OCI-LY1 (cell line): Measurements from ENCODE around the gene GBF1.

ENCODE experiments used
- H2AFZ ChIP-seq: fragments of 200-600 bp; sonication (generic), shearing (Covaris generic); 2 replicates; pipeline ENCODE4 v1.6.0; 2014; ENCODE audit warnings: antibody characterized with exemption, mild to moderate bottlenecking, low read length
- H3F3A ChIP-seq: fragments of 200-600 bp; sonication (generic), shearing (Covaris generic); 2 replicates; pipeline ENCODE4 v1.6.0; 2014; ENCODE audit warnings: mild to moderate bottlenecking, antibody characterized with exemption, low read length, moderate library complexity; ENCODE audit not compliant: insufficient read depth
- H3K27ac ChIP-seq: fragments of 200-600 bp; sonication (generic); 2 replicates; pipeline ENCODE4 v1.5.1; 2014; ENCODE audit warnings: low read length, mixed run types, mild to moderate bottlenecking, low read depth; ENCODE audit not compliant: poor library complexity, severe bottlenecking
- H3K27me3 ChIP-seq: fragments of 200-600 bp; sonication (generic); 2 replicates; pipeline ENCODE4 v1.6.0; 2014; ENCODE audit warnings: antibody characterized with exemption, mild to moderate bottlenecking, low read length, moderate library complexity; ENCODE audit not compliant: insufficient read depth
- H3K36me3 ChIP-seq: fragments of 200-600 bp; sonication (generic); 2 replicates; pipeline ENCODE4 v1.6.1; 2014; ENCODE audit warnings: mild to moderate bottlenecking, antibody characterized with exemption, low read length, moderate library complexity, mixed read lengths; ENCODE audit not compliant: insufficient read depth
- H3K4me1 ChIP-seq: fragments of 200-600 bp; sonication (generic); 2 replicates; pipeline ENCODE4 v1.5.1; 2014; ENCODE audit warnings: mild to moderate bottlenecking, low read length, moderate library complexity; ENCODE audit not compliant: insufficient read depth, severe bottlenecking
- H3K4me2 ChIP-seq: fragments of 200-600 bp; sonication (generic), shearing (Covaris generic); 2 replicates; pipeline ENCODE4 v1.6.1; 2014; ENCODE audit warnings: low read length
- H3K4me3 ChIP-seq: fragments of 200-600 bp; sonication (generic); 2 replicates; pipeline ENCODE4 v1.5.1; 2014; ENCODE audit warnings: low read length, low read depth, mild to moderate bottlenecking, mixed read lengths; ENCODE audit not compliant: poor library complexity, severe bottlenecking
- H3K79me2 ChIP-seq: fragments of 200-600 bp; shearing (Covaris generic); 2 replicates; pipeline ENCODE4 v1.6.1; 2016; ENCODE audit warnings: mixed run types, low read length, mixed read lengths; ENCODE audit not compliant: insufficient read depth
- H3K9ac ChIP-seq: fragments of 200-600 bp; sonication (generic), shearing (Covaris generic); 2 replicates; pipeline ENCODE4 v1.6.1; 2014; ENCODE audit warnings: mild to moderate bottlenecking, low read length, mixed read lengths
- H3K9me2 ChIP-seq: fragments of 200-600 bp; sonication (generic), shearing (Covaris generic); 2 replicates; pipeline ENCODE4 v1.6.1; 2014; ENCODE audit warnings: low read depth, mild to moderate bottlenecking, low read length, mixed read lengths
- H3K9me3 ChIP-seq: fragments of 200-600 bp; shearing (Covaris generic); 2 replicates; pipeline ENCODE4 v1.6.1; 2014; ENCODE audit warnings: low read length, mixed read lengths
- H4K20me1 ChIP-seq: fragments of 200-600 bp; sonication (generic), shearing (Covaris generic); 2 replicates; pipeline ENCODE4 v1.6.0; 2016; ENCODE audit warnings: mild to moderate bottlenecking, low read length; ENCODE audit not compliant: insufficient read depth
- CTCF ChIP-seq: fragments of 200-600 bp; sonication (generic), shearing (Covaris generic); IDR thresholded peaks from 2 replicates; pipeline ENCODE4 v1.5.1; 2017; ENCODE audit warnings: mild to moderate bottlenecking, antibody characterized with exemption, low read length, moderate library complexity, mixed read lengths
- EZH2 ChIP-seq: fragments of 200-600 bp; sonication (generic), shearing (Covaris generic); IDR thresholded peaks from 2 replicates; pipeline ENCODE4 v1.8.0; 2017; ENCODE audit warnings: borderline replicate concordance, mixed run types, mild to moderate bottlenecking, antibody characterized with exemption, low read length, moderate library complexity, mixed read lengths

The GBF1 gene

GRCh38 chr10:102237711-102238252, 7.5 kb upstream of the GBF1 start:
- Histone ChIP-seq H3K36me3 (no peaks in the 10 kb centered on the region), H3K4me3 (no peak overlapping the region), H3K9me3 (no peaks in the 10 kb centered on the region), H2AFZ (no peak overlapping the region), H3K27me3 (no peaks in the 10 kb centered on the region), H4K20me1 (no peaks in the 10 kb centered on the region), H3K27ac (no peak overlapping the region), H3K79me2 (no peaks in the 10 kb centered on the region), H3K4me1 (no peaks in the 10 kb centered on the region), H3K9me2 (no peaks in the 10 kb centered on the region), H3K9ac (no peak overlapping the region), H3K4me2 (no peak overlapping the region), H3F3A (no peaks in the 10 kb centered on the region)
- TF ChIP-seq CTCF (no peak), EZH2 (no peak)

GRCh38 chr10:102240467-102241031, 4.8 kb upstream of the GBF1 start:
- TF ChIP-seq CTCF (no peak), EZH2 (no peak)
- H3K4me3 ChIP-seq = no peak overlapping the region
- no peak overlapping the region for H3K4me2 ChIP-seq
- H3K27ac ChIP-seq = no peak overlapping the region
- no peaks in the 10 kb centered on the region for H3F3A ChIP-seq
- H3K79me2 ChIP-seq = no peaks in the 10 kb centered on the region
- peaks cover 7% of the 10 kb centered on the region for H3K4me1 ChIP-seq
- no peaks in the 10 kb centered on the region for H4K20me1 ChIP-seq
- H3K9ac ChIP-seq = no peak overlapping the region
- H3K9me2 ChIP-seq = no peaks in the 10 kb centered on the region
- no peaks in the 10 kb centered on the region for H3K27me3 ChIP-seq
- H3K9me3 ChIP-seq = no peaks in the 10 kb centered on the region
- H2AFZ ChIP-seq = no peak overlapping the region
- H3K36me3 ChIP-seq = no peaks in the 10 kb centered on the region

GRCh38 chr10:102241032-102241443, 4.3 kb upstream of the GBF1 start:
- no peaks in the 10 kb centered on the region for H3K9me3 ChIP-seq
- no peak overlapping the region for H3K4me2 ChIP-seq
- H3K36me3 ChIP-seq = no peaks in the 10 kb centered on the region
- no peaks in the 10 kb centered on the region for H4K20me1 ChIP-seq
- H2AFZ ChIP-seq = no peak overlapping the region
- H3K4me3 ChIP-seq = no peak overlapping the region
- H3K9ac ChIP-seq = no peak overlapping the region
- peaks cover 4% of the 10 kb centered on the region for H3K79me2 ChIP-seq
- no peak overlapping the region for H3K27ac ChIP-seq
- peaks cover 7% of the 10 kb centered on the region for H3K4me1 ChIP-seq
- no peak for TF ChIP-seq EZH2
- TF ChIP-seq CTCF = no peak
- H3F3A ChIP-seq = no peaks in the 10 kb centered on the region
- no peaks in the 10 kb centered on the region for H3K27me3 ChIP-seq
- no peaks in the 10 kb centered on the region for H3K9me2 ChIP-seq
